Measurements from ENCODE around the gene ZNF320. TPM values are rescaled to one million over a fixed set of nuclear protein-coding genes. Genes with fewer than 3 reads are reported as not detected.

ZNF320 gene
- total and polyA plus RNA-seq, 9 of the 15 experiments (the other 6 are each of a cell fraction or from before 2014, with no cell fraction given): 5.4 to 25.6 (median 11.7) TPM

DNA sequence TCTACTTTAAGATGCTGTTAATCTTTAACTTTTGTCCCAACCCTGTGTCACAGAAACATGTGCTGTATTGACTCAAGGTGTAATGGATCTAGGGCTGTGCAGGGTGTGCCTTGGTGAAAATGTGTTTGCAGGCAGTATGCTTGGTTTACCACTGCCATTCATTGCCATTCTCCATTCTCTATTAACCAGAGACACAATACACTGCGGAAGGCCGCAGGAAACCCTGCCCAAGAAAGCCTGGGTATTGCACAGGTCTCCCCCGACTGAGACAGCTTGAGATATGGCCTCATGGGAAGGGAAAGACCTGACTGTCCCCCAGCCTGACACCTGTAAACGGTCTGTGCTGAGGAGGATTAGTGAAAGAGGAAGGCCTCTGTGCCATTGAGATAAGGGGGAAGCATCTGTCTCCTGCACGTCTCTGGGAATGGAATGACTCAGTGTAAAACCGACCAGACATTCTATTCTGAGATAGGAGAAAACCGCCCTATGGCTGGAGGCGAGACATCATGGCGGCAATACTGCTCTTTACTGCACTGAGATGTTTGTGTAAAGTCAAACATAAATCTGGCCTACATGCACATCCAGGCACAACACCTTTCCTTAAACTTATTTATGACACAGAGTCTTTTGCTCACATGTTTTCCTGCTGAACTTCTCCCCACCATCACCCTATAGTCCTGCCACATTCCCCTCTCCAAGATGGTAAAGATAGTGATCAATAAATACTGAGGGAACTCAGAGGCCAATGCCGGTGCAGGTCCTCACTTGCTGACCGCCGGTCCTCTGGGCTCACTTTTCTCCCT is 38.9 kb upstream of the ZNF320 start (continued):
- TF ChIP-seq CAMTA2 (CRISPR knock-in tag; conservative IDR thresholded peaks at IDR 0.05) (no peak), CHD1 (IDR thresholded peaks at IDR 0.05; ENCODE audit: low read length) (no peak), PRPF4 (IDR thresholded peaks at IDR 0.05; ENCODE audit: insufficient read depth, low read depth, low read length, poor library complexity, severe bottlenecking) (no peak), MCM7 (IDR thresholded peaks at IDR 0.05) (no peak), U2AF1 (optimal IDR thresholded peaks at IDR 0.05; ENCODE audit: low read depth, low read length) (no peak), CXXC5 (CRISPR knock-in tag; IDR thresholded peaks at IDR 0.05) (peak; percentile 94), CBX1 (IDR thresholded peaks at IDR 0.05; ENCODE audit: low read depth) (no peak), ZKSCAN1 (IDR thresholded peaks at IDR 0.05; ENCODE audit: low read depth, low read length) (peak; percentile 51; the same call in 1 of the 2 replicates), ZZZ3 (IDR thresholded peaks at IDR 0.05) (no peak), ZNF584 (CRISPR knock-in tag; IDR thresholded peaks at IDR 0.05; ENCODE audit: low read depth) (peak; percentile 95)
- TF ChIP-seq, protein P1, sequence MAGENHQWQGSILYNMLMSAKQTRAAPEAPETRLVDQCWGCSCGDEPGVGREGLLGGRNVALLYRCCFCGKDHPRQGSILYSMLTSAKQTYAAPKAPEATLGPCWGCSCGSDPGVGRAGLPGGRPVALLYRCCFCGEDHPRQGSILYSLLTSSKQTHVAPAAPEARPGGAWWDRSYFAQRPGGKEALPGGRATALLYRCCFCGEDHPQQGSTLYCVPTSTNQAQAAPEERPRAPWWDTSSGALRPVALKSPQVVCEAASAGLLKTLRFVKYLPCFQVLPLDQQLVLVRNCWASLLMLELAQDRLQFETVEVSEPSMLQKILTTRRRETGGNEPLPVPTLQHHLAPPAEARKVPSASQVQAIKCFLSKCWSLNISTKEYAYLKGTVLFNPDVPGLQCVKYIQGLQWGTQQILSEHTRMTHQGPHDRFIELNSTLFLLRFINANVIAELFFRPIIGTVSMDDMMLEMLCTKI (IDR thresholded peaks at IDR 0.05; ENCODE audit: partially characterized antibody): no peak
- TF ChIP-seq, protein P2, sequence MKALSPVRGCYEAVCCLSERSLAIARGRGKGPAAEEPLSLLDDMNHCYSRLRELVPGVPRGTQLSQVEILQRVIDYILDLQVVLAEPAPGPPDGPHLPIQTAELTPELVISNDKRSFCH (CRISPR knock-in tag; IDR thresholded peaks at IDR 0.05): no peak
- TF ChIP-seq, protein P2 (tag; IDR thresholded peaks at IDR 0.05): peak; percentile 78
- TF ChIP-seq, protein P3, sequence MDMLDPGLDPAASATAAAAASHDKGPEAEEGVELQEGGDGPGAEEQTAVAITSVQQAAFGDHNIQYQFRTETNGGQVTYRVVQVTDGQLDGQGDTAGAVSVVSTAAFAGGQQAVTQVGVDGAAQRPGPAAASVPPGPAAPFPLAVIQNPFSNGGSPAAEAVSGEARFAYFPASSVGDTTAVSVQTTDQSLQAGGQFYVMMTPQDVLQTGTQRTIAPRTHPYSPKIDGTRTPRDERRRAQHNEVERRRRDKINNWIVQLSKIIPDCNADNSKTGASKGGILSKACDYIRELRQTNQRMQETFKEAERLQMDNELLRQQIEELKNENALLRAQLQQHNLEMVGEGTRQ (CRISPR knock-in tag; IDR thresholded peaks at IDR 0.05): no peak
- TF ChIP-seq, protein P4, sequence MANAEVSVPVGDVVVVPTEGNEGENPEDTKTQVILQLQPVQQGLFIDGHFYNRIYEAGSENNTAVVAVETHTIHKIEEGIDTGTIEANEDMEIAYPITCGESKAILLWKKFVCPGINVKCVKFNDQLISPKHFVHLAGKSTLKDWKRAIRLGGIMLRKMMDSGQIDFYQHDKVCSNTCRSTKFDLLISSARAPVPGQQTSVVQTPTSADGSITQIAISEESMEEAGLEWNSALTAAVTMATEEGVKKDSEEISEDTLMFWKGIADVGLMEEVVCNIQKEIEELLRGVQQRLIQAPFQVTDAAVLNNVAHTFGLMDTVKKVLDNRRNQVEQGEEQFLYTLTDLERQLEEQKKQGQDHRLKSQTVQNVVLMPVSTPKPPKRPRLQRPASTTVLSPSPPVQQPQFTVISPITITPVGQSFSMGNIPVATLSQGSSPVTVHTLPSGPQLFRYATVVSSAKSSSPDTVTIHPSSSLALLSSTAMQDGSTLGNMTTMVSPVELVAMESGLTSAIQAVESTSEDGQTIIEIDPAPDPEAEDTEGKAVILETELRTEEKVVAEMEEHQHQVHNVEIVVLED (CRISPR knock-in tag; IDR thresholded peaks at IDR 0.05): peak; percentile 26
- TF ChIP-seq, protein P5, sequence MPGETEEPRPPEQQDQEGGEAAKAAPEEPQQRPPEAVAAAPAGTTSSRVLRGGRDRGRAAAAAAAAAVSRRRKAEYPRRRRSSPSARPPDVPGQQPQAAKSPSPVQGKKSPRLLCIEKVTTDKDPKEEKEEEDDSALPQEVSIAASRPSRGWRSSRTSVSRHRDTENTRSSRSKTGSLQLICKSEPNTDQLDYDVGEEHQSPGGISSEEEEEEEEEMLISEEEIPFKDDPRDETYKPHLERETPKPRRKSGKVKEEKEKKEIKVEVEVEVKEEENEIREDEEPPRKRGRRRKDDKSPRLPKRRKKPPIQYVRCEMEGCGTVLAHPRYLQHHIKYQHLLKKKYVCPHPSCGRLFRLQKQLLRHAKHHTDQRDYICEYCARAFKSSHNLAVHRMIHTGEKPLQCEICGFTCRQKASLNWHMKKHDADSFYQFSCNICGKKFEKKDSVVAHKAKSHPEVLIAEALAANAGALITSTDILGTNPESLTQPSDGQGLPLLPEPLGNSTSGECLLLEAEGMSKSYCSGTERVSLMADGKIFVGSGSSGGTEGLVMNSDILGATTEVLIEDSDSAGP (CRISPR knock-in tag; IDR thresholded peaks at IDR 0.05): no peak
- TF ChIP-seq, protein P6, sequence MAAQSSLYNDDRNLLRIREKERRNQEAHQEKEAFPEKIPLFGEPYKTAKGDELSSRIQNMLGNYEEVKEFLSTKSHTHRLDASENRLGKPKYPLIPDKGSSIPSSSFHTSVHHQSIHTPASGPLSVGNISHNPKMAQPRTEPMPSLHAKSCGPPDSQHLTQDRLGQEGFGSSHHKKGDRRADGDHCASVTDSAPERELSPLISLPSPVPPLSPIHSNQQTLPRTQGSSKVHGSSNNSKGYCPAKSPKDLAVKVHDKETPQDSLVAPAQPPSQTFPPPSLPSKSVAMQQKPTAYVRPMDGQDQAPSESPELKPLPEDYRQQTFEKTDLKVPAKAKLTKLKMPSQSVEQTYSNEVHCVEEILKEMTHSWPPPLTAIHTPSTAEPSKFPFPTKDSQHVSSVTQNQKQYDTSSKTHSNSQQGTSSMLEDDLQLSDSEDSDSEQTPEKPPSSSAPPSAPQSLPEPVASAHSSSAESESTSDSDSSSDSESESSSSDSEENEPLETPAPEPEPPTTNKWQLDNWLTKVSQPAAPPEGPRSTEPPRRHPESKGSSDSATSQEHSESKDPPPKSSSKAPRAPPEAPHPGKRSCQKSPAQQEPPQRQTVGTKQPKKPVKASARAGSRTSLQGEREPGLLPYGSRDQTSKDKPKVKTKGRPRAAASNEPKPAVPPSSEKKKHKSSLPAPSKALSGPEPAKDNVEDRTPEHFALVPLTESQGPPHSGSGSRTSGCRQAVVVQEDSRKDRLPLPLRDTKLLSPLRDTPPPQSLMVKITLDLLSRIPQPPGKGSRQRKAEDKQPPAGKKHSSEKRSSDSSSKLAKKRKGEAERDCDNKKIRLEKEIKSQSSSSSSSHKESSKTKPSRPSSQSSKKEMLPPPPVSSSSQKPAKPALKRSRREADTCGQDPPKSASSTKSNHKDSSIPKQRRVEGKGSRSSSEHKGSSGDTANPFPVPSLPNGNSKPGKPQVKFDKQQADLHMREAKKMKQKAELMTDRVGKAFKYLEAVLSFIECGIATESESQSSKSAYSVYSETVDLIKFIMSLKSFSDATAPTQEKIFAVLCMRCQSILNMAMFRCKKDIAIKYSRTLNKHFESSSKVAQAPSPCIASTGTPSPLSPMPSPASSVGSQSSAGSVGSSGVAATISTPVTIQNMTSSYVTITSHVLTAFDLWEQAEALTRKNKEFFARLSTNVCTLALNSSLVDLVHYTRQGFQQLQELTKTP (IDR thresholded peaks at IDR 0.05; ENCODE audit: low read depth in 1 of 2, partially characterized antibody in 2 of 2): peak; percentile 53 to 71

All from K562 (cell line).